ENCODE results near the gene ZNF582. TPM values are rescaled to one million over a fixed set of nuclear protein-coding genes. Genes with fewer than 3 reads are reported as not detected.

The ZNF582 gene
- total RNA-seq: 1.7 and 2.3 TPM in 2 replicates

- peak; percentile 89 for DNase-seq (ENCODE audit: low read depth, low spot score)
Observed at GRCh38 chr19:56393119-56394012, at the start of gene ZNF582. TSS of gene ZNF582 (minus strand) at chr19:56393534. CDS start at chr19:56391752, 1,782 bp downstream.

- DNase-seq (ENCODE audit: low read depth, low spot score): no peak
Observed at GRCh38 chr19:56441206-56441792, 48.0 kb upstream of the ZNF582 start.

DNA sequence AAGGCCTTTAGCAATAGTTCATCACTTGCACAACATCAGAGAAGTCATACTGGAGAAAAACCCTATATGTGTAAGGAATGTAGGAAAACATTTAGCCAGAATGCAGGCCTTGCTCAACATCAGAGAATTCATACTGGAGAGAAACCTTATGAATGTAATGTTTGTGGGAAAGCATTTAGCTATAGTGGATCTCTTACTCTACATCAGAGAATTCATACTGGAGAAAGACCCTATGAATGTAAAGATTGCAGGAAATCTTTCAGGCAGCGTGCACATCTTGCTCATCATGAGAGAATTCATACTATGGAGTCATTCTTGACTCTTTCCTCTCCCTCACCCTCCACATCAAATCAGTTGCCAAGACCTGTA, 30.6 kb upstream of the ZNF582 start:
- DNase-seq (ENCODE audit: low read depth, low spot score): no peak

- no peak for DNase-seq (ENCODE audit: low read depth, low spot score)
Observed at GRCh38 chr19:56423276-56423984, 30.1 kb upstream of the ZNF582 start.

- DNase-seq (ENCODE audit: low read depth, low spot score): no peak
Observed at GRCh38 chr19:56405062-56405461, 11.7 kb upstream of the ZNF582 start.

- DNase-seq (ENCODE audit: low read depth, low spot score): no peak
Observed at GRCh38 chr19:56404705-56405056, 11.3 kb upstream of the ZNF582 start.

GRCh38 chr19:56403764-56404704, 10.7 kb upstream of the ZNF582 start, which contains the start of gene ZNF583:
TSS of gene ZNF583 (plus strand) at chr19:56404332. CDS start at chr19:56407115, 2,783 bp downstream.
- DNase-seq (ENCODE audit: low read depth, low spot score): peak; percentile 90

DNA sequence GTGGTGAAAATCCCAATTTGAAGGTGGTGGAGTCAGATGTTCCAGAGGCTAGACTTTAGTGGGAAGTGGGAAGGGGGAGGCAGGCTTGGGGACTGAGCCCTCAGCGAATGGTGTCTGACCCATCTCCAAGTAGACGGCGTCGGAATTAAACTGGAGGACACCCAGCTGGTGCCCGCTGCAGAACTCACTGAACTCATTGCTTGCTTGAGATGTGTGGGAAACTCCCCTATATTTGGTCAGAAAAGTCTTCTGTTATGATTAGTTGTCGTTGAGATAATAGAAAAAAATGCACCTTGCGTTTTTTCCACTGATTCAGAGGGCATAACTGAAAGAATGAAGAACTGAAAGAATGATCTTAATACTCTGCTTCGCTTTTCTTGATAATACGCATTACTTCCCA, 9.9 kb upstream of the ZNF582 start:
- DNase-seq (ENCODE audit: low read depth, low spot score): no peak

- DNase-seq (ENCODE audit: low read depth, low spot score): no peak
Observed at GRCh38 chr19:56400485-56400884, 7.2 kb upstream of the ZNF582 start.

DNA sequence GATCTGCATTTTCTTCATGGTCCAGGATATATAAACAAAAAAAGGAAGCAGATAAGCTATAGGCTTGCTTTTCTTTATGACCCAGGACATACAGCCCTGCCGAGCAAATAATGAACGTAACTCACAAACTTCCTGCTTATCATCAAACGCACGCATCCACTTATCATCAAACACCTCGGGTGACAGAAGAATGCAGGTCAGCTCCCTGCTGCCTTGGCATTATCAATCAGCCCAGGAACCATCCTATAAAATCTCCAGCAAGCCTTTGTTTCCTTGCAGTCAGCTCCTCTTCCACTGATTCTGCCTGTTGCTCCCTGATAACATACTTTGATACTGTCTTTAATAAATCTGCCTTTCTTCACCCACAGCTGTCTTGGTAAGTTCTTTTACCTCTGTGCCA, 5.5 kb upstream of the ZNF582 start:
- DNase-seq (ENCODE audit: low read depth, low spot score): no peak

DNA sequence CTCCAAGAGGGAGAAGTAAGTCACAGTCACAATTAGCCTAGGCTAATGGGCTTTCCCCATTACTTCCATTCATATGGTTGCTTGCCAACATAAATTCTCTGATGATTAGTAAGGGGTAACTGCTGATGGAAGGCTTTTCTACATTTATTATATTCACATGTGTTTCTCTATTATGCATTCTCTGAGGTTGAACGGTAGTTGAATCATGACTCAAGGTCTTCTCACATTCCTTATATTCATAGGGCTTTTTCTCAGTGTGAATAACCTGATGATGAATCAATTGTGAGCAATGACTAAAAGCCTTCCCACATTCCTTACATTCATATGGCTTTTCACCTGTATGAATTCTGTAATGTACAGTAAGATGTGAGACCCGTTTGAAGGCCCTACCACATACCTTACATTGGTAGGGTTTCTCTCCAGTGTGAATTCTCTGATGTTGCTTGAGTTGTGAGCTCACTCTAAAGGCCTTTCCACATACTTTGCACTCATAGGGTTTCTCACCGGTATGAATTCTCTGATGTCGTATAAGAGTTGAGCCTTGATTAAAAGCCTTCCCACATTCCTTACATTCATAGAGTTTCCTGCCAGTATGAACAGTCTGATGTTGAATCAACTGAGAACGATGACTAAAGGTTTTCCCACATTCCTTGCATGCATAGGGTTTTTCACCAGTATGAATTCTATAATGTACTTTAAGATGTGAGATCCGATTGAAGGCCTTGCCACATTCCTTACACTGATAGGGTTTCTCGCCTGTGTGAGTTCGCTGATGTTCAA, 9.3 kb downstream of the ZNF582 start:
- no peak for DNase-seq (ENCODE audit: low read depth, low spot score)

DNA sequence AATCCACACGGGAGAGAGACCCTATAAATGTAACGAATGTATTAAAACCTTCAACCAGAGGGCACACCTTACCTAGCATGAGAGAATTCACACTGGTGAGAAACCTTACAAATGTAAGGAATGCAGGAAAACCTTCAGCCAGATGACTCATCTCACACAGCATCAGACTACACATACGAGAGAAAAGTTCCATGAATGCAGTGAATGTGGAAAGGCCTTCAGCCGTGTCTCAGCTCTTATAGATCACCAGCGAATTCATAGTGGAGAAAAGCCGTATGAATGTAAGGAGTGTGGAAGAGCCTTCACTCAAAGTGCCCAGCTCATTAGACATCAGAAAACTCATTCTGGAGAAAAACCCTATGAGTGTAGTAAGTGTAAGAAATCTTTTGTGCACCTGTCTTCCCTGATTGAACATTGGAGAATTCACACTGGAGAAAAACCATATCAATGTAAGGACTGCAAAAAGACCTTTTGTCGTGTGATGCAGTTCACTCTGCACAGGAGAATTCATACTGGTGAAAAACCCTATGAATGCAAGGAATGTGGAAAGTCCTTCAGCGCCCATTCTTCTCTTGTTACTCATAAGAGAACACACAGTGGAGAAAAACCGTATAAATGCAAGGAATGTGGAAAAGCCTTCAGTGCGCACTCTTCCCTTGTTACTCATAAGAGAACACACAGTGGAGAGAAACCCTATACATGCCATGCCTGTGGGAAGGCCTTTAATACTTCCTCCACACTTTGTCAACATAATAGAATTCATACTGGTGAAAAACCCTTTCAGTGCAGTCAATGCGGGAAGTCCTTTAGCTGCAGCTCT, 16.0 kb downstream of the ZNF582 start:
- no peak for DNase-seq (ENCODE audit: low read depth, low spot score)

- DNase-seq (ENCODE audit: low read depth, low spot score): no peak
Observed at GRCh38 chr19:56372281-56372680, 21.1 kb downstream of the ZNF582 start.

DNA sequence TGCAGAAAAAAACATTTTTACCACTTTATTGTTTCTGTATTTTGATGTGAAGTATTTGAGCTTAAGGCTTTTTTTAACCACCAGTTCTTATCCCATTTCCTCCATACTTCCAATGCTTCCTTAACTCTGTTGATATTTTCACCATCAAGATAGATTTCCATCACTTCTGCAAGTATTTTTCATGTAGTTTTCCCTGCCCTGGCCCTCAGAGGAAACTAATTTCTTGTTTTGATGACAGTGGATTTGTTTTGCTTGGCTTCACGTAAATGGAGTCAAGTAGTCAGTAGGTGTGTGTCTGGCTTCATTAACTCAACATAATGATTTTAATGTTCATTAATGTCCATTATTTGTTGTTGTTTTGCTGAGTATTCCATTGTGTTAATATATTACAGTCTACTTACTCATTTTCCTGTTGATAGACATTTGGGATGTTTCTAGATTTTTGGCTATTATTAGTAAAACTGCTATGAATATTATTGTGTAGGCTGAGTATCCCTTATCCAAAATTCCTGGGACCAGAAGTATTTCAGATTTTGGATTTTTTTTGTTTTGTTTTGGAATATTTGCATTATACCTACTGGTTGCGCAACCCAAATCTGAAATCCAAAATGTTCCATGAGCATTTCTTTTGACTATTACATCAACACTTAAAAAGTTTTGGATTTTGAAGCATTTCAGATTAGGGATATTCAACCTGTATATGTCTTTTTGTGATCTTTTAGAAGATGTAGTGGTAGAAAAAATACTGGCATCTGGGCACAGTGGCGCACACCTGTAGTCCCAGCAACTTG, 23.3 kb downstream of the ZNF582 start:
- DNase-seq (ENCODE audit: low read depth, low spot score): peak; percentile 43

- peak; percentile 91 for DNase-seq (ENCODE audit: low read depth, low spot score)
Observed at GRCh38 chr19:56367829-56368711, 25.3 kb downstream of the ZNF582 start.

GRCh38 chr19:56360841-56361240, 32.5 kb downstream of the ZNF582 start:
- DNase-seq (ENCODE audit: low read depth, low spot score): no peak

DNA sequence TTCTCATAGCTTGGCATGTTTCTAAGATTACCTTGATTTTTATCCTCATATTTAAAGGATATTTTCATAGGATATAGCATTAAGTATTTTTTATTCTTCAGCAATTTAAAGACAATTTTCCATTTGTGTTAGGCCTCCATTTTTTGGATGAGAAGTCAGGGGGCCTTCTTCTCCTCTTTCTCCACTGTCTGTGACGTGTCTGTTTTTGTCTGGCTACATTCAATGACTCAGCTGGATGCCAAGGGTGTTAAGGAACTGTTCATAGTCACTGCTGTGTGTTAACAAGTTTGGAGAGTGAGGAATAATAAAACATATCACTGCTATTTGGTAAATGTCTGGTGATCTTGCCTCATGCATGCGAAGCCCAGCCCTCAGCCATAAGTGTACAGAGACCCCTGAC, 36.4 kb downstream of the ZNF582 start:
- no peak for DNase-seq (ENCODE audit: low read depth, low spot score)

GRCh38 chr19:56355517-56355916, 37.8 kb downstream of the ZNF582 start:
- no peak for DNase-seq (ENCODE audit: low read depth, low spot score)

Measured in pulmonary artery endothelial cell (primary cell).